ENCODE measurements around the gene ANO1. TPM values are rescaled to one million over a fixed set of nuclear protein-coding genes. Genes with fewer than 3 reads are reported as not detected.

The ANO1 gene
- total RNA-seq, 4 donors from 2014 or later: 6.8 to 72.6 (median 36.2) TPM

- no peaks in the 10 kb centered on the region for H3K36me3 ChIP-seq
- TF ChIP-seq, protein P1, sequence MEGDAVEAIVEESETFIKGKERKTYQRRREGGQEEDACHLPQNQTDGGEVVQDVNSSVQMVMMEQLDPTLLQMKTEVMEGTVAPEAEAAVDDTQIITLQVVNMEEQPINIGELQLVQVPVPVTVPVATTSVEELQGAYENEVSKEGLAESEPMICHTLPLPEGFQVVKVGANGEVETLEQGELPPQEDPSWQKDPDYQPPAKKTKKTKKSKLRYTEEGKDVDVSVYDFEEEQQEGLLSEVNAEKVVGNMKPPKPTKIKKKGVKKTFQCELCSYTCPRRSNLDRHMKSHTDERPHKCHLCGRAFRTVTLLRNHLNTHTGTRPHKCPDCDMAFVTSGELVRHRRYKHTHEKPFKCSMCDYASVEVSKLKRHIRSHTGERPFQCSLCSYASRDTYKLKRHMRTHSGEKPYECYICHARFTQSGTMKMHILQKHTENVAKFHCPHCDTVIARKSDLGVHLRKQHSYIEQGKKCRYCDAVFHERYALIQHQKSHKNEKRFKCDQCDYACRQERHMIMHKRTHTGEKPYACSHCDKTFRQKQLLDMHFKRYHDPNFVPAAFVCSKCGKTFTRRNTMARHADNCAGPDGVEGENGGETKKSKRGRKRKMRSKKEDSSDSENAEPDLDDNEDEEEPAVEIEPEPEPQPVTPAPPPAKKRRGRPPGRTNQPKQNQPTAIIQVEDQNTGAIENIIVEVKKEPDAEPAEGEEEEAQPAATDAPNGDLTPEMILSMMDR (IDR thresholded peaks at IDR 0.05): no peak
- TF ChIP-seq POLR2A (IDR thresholded peaks at IDR 0.05): no peak
- intact Hi-C loops (cut with DNase I; ENCODE audit: low total_unique reads): no loop called here
- no peak overlapping the region for H3K4me3 ChIP-seq
- H3K27me3 ChIP-seq: no peaks in the 10 kb centered on the region
- H3K4me1 ChIP-seq: no peaks in the 10 kb centered on the region
- no peaks in the 10 kb centered on the region for H3K9me3 ChIP-seq
- DNase-seq: no peak
- no peak overlapping the region for H3K27ac ChIP-seq
Measured at GRCh38 chr11:70170596-70171210, 92.6 kb downstream of the ANO1 start.

DNA sequence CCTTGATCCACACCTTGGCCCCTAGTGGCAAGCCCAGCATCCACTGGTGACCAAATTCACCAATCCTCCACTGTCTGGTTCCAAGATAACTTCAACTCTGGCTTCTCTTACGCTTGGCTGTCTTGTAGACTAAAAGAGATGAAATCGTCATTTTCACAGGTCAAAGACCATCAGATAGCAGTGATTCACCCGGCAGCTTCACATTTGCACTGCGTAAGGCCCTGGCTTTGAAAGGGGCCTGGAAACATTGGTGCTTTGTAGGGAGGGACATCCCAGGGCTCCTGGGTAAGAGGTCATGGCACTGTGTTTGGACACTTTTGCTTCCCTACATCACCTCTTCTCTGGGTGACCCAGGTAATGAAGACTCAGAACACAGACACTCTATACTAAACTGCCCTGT lies 94.9 kb downstream of the ANO1 start:
- H3K9me3 ChIP-seq: no peaks in the 10 kb centered on the region
- H3K36me3 ChIP-seq: no peaks in the 10 kb centered on the region
- H3K27ac ChIP-seq: no peak overlapping the region
- no peaks in the 10 kb centered on the region for H3K27me3 ChIP-seq
- TF ChIP-seq, protein P1 (IDR thresholded peaks at IDR 0.05): no peak
- no peak for TF ChIP-seq POLR2A (IDR thresholded peaks at IDR 0.05)
- H3K4me1 ChIP-seq: no peaks in the 10 kb centered on the region
- no peak for DNase-seq
- no peak overlapping the region for H3K4me3 ChIP-seq
- intact Hi-C loops (cut with DNase I; ENCODE audit: low total_unique reads): no loop called here

DNA sequence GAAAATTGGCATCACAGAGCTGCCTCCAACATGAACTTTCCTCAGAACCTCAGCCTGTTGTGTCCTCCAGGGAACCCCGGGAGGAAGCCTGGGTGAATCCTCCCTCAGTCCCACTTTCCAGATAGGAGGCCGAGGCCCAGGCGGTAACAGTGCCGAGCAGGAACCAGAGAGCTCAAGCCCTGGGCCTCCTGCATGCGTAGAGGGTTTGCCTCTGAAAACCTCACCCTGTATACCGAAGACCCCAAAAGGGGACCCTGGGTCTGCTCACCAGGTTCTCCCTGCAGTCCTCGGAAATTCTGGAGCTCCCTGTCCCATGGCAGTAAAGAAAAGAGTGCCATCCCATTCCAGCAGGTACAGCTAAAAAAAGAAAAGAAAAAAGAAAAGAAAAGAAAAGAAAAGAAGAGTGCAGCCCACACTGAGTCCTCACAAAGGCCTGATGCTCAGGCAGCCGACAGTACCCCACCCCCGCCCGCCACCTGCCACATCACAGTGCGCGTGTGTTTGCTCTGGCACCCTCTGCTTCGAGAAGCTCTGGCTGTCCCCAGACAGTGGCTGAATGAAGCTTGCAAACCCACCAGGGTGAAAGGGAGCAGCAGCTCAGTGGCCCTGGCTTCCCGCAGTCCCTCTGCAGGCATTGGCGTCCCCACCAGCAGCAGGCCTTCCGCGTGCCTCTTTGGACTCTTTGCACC lies 96.6 kb downstream of the ANO1 start:
- TF ChIP-seq, protein P1 (IDR thresholded peaks at IDR 0.05): no peak
- no peak for TF ChIP-seq POLR2A (IDR thresholded peaks at IDR 0.05)
- Histone ChIP-seq H3K9me3 (no peaks in the 10 kb centered on the region), H3K36me3 (no peaks in the 10 kb centered on the region), H3K4me1 (no peaks in the 10 kb centered on the region), H3K27me3 (no peaks in the 10 kb centered on the region), H3K4me3 (no peak overlapping the region), H3K27ac (no peak overlapping the region)
- intact Hi-C loops (cut with DNase I; ENCODE audit: low total_unique reads): no loop called here
- no peak for DNase-seq

- no peaks in the 10 kb centered on the region for H3K27me3 ChIP-seq
- H3K4me1 ChIP-seq: no peaks in the 10 kb centered on the region
- H3K9me3 ChIP-seq: no peaks in the 10 kb centered on the region
- intact Hi-C loops (cut with DNase I; ENCODE audit: low total_unique reads): no loop called here
- no peaks in the 10 kb centered on the region for H3K36me3 ChIP-seq
- H3K27ac ChIP-seq: no peak overlapping the region
- DNase-seq: no peak
- H3K4me3 ChIP-seq: no peak overlapping the region
- no peak for TF ChIP-seq POLR2A (IDR thresholded peaks at IDR 0.05)
- TF ChIP-seq, protein P1 (IDR thresholded peaks at IDR 0.05): no peak
Measured at GRCh38 chr11:70175236-70175698, 97.2 kb downstream of the ANO1 start.

- Histone ChIP-seq H3K27me3 (no peaks in the 10 kb centered on the region), H3K4me3 (no peak overlapping the region), H3K36me3 (no peaks in the 10 kb centered on the region), H3K4me1 (no peaks in the 10 kb centered on the region), H3K27ac (no peak overlapping the region), H3K9me3 (no peaks in the 10 kb centered on the region)
- intact Hi-C loops (cut with DNase I; ENCODE audit: low total_unique reads): no loop called here
- TF ChIP-seq, protein P1 (IDR thresholded peaks at IDR 0.05): peak in 1 of 4 experiments; percentile 23
- TF ChIP-seq POLR2A (IDR thresholded peaks at IDR 0.05): no peak
- no peak for DNase-seq
Measured at GRCh38 chr11:70176940-70177689, 99.0 kb downstream of the ANO1 start.

Data from uterus (tissue), 4 donors.